GM08714 (cell line): ENCODE measurements around the gene PPP2R2C.

Source experiments
- H3K4me3 ChIP-seq: fragments of 200-500 bp; sonication (Bioruptor generic); 2 replicates; pipeline ENCODE4 v1.5.1; 2014; ENCODE audit warnings: mild to moderate bottlenecking, low read length, inconsistent platforms
- ZNF274 ChIP-seq: IDR thresholded peaks from 2 replicates; pipeline ENCODE4 v1.6.1; 2012; ENCODE audit warnings: mild to moderate bottlenecking, low read depth, low read length

The PPP2R2C gene

DNA sequence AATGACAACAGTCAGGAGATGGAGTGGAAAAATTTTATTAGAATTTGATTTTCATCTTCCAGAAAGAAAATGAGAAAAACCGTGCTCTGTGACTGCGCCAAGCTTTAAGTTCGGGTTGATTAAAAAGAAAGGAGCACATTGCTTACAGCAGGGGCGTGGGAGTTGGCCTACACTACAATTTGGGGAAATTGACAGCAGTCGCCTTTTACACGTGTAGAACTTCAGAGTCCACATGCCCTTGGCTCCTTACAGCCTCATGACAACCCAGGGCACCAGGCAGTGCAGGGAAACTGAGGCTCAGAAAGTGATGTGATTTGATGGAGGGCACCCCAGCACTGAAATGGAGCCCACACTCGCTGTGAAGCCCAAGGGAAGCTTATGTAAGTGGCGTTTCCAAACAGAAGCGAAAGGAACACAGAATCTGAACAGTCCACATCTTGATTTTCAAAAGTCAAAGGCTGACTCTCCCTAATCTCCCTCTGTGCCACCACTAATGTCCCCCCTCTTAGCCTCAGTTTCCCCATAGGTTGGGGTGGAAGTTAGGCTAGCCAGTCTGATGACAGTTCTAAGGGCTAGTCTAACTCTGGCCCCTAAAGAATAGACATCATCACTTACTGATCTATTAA, 5.5 kb downstream of the PPP2R2C start:
- H3K4me3 ChIP-seq = no peak overlapping the region
- no peak for TF ChIP-seq ZNF274

- no peak for TF ChIP-seq ZNF274
- no peak overlapping the region for H3K4me3 ChIP-seq
Measured at GRCh38 chr4:6465955-6466354, 6.5 kb downstream of the PPP2R2C start.

- no peak overlapping the region for H3K4me3 ChIP-seq
Measured at GRCh38 chr4:6464842-6465588, 7.4 kb downstream of the PPP2R2C start.

GRCh38 chr4:6463311-6464289, 8.8 kb downstream of the PPP2R2C start:
- TF ChIP-seq ZNF274 = no peak
- H3K4me3 ChIP-seq = no peak overlapping the region

More at GRCh38 chr4:6464842-6465588, 7.4 kb downstream of the PPP2R2C start:
- TF ChIP-seq ZNF274 = no peak

GRCh38 chr4:6461301-6462165, 10.9 kb downstream of the PPP2R2C start:
- TF ChIP-seq ZNF274 = no peak
- no peak overlapping the region for H3K4me3 ChIP-seq

DNA sequence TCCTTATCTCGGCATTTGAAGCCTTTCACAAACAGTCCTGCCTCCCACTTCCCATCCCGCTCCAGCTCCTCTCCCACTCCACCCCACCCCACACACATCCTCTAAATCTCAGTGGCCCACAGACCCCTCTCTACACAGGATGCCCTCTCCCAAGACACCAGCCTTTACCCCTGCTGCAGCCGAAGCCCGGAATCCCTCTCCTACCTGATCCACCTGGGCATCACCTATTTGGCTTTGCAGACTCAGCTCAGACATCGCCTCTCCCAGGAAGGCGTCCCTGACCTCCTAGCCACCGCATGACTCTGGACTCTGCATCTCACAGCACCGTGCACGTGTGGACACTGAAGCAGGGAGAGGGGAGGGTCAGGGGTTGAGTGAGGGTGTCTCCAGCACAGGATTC, 11.5 kb downstream of the PPP2R2C start:
- no peak for TF ChIP-seq ZNF274
- no peak overlapping the region for H3K4me3 ChIP-seq

DNA sequence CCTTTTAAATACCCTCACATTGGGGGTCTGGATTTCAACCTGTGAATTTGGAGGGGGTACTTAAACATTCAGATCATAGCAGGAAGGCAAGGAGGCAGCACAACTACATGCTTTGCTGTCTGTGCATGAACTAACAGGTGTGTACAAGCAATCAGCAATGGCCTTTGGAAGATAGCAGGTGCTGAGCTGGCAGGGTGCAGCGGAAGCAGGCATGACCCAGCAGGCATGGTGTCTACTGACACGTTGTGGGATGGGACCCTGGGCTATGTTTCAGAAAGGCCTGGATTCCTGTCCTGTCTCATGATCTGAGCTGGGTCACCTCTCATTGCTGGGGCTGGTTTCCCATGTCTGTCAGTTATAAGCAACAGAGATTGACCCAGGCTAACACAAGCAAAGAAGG, 13.9 kb downstream of the PPP2R2C start:
- TF ChIP-seq ZNF274 = no peak
- no peak overlapping the region for H3K4me3 ChIP-seq

DNA sequence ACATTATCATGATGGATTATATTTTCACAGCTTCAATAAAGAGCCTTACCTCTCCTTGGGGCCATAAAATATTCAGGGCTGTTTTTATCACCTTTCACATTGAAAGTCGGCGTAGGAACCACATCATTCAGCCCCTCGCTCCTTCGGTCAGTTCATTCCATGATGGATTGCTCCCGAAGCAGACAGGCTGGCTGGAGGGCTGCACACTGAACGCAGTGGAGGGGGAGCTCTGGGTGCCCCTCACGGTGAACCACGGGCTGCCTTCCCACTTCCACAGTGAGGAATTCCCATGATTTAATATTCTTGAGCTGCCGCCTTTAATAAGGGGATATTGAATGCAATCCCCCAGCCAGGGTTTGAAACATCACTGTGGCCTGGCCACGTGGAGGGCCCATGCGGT, 16.0 kb downstream of the PPP2R2C start:
- no peak for TF ChIP-seq ZNF274
- H3K4me3 ChIP-seq = no peak overlapping the region

GRCh38 chr4:6454112-6454910, 18.1 kb downstream of the PPP2R2C start:
- no peak overlapping the region for H3K4me3 ChIP-seq

GRCh38 chr4:6453688-6453990, 18.8 kb downstream of the PPP2R2C start:
- TF ChIP-seq ZNF274 = no peak
- no peak overlapping the region for H3K4me3 ChIP-seq

More at GRCh38 chr4:6454112-6454910, 18.1 kb downstream of the PPP2R2C start:
- TF ChIP-seq ZNF274 = no peak

DNA sequence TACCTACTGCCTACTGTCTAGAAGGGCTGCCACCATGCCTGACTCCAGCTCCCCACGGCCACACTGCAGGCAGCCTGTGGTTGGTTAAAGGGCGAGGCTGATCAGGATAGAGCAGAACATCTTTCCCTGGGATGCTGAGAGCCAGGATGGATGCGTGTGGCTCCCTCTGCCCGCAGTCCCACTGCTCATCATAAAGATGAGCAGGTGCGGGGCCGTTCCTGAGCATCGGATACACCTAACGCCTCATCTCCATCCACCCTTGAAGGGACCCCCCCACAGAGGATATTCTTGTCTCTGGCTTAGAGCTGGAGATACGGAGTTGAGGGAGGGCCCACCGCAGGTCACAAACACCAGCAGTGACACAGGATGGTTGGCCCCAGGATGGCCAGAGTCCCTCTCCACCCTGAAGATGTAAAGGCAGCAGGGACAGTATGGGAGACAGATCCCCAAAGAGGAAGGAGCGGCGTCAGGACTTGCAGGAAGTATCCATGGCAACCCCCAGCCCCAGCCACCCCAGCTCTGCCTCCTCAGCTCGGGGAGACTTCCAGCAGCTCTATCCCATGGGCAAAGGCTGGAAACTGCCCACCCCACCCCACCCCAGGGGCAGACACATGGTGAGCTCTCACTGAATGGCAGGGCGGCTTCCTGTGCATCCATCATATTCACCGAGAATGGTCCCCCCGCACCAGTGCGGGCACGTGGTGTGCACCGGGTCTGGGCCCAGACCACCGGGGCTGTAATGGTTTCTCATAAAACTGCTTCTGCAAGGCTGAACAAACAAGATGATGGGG, 19.3 kb downstream of the PPP2R2C start:
- no peak for TF ChIP-seq ZNF274
- no peak overlapping the region for H3K4me3 ChIP-seq
